Liver (tissue), 9 donors: ENCODE measurements around the gene UBA52. TPM values are rescaled to one million over a fixed set of nuclear protein-coding genes. Genes with fewer than 3 reads are reported as not detected.

Source experiments
- DNase-seq: peaks from one replicate; pipeline ENCODE4 v3.0.0-alpha.2; 2017; ENCODE audit warnings: low spot score
- H3K27ac ChIP-seq, 2 donors: one replicate each; pipeline ENCODE4 v1.7.0; 2013; ENCODE audit warnings: inconsistent platforms in 2 of 2, low read length in 2 of 2, control low read depth in 1 of 2, low read depth in 1 of 2, mild to moderate bottlenecking in 1 of 2
- H3K27me3 ChIP-seq, 4 donors: one replicate each; pipeline versions ENCODE4 v1.6.1 to v1.7.0; 2013; ENCODE audit warnings: low read length in 3 of 4, inconsistent platforms in 1 of 4, mild to moderate bottlenecking in 1 of 4, moderate library complexity in 1 of 4; ENCODE audit not compliant: control insufficient read depth in 4 of 4, insufficient read depth in 4 of 4
- H3K36me3 ChIP-seq, 4 donors: one replicate each; pipeline versions ENCODE4 v1.6.1 to v1.7.0; 2013; ENCODE audit warnings: low read length in 3 of 4, mild to moderate bottlenecking in 3 of 4, low read depth in 1 of 4, moderate library complexity in 1 of 4; ENCODE audit not compliant: control insufficient read depth in 4 of 4, insufficient read depth in 3 of 4
- H3K4me1 ChIP-seq, 4 donors: one replicate each; pipeline versions ENCODE4 v1.6.1 to v1.7.0; 2013; ENCODE audit warnings: low read length in 3 of 4, mild to moderate bottlenecking in 3 of 4, moderate library complexity in 1 of 4; ENCODE audit not compliant: control insufficient read depth in 4 of 4, insufficient read depth in 4 of 4
- H3K4me3 ChIP-seq, 3 donors: one replicate each; pipeline versions ENCODE4 v1.6.1 to v1.7.0; 2013; ENCODE audit warnings: low read length in 3 of 3, control low read depth in 1 of 3, low read depth in 1 of 3, mild to moderate bottlenecking in 1 of 3
- H3K9ac ChIP-seq, 2 donors: one replicate each; pipeline ENCODE4 v1.7.0; 2013; ENCODE audit warnings: low read length in 2 of 2, mild to moderate bottlenecking in 2 of 2, moderate library complexity in 2 of 2, control low read depth in 1 of 2, low read depth in 1 of 2
- H3K9me3 ChIP-seq, 4 donors: one replicate each; pipeline versions ENCODE4 v1.6.1 to v1.7.0; 2013; ENCODE audit warnings: low read length in 3 of 4; ENCODE audit not compliant: control insufficient read depth in 4 of 4
- FOXA1 ChIP-seq: IDR thresholded peaks from 2 replicates; pipeline ENCODE4 v1.6.1; 2016; ENCODE audit warnings: antibody characterized with exemption
- FOXA2 ChIP-seq: IDR thresholded peaks from 2 replicates; pipeline ENCODE4 v1.6.1; 2016; ENCODE audit warnings: antibody characterized with exemption
- GABPA ChIP-seq, 2 donors: IDR thresholded peaks in 1 of 2; conservative IDR thresholded peaks in 1 of 2; 2 replicates each; pipeline ENCODE4 v1.6.1; 2016; ENCODE audit warnings: antibody characterized with exemption in 2 of 2, mild to moderate bottlenecking in 1 of 2, moderate library complexity in 1 of 2
- HNF4A ChIP-seq, 2 donors: conservative IDR thresholded peaks; 2 replicates each; pipeline ENCODE4 v1.6.1; 2016; ENCODE audit warnings: antibody characterized with exemption in 2 of 2, mild to moderate bottlenecking in 2 of 2
- HNF4G ChIP-seq: IDR thresholded peaks from 2 replicates; pipeline ENCODE4 v1.6.1; 2016; ENCODE audit warnings: antibody characterized with exemption
- JUND ChIP-seq, 2 donors: IDR thresholded peaks; 2 replicates each; pipeline ENCODE4 v1.6.1; 2016; ENCODE audit warnings: antibody characterized with exemption in 2 of 2
- NR2F2 ChIP-seq: IDR thresholded peaks from 2 replicates; pipeline ENCODE4 v1.6.1; 2016; ENCODE audit warnings: antibody characterized with exemption
- RAD21 ChIP-seq, 2 donors: IDR thresholded peaks; 2 replicates each; pipeline ENCODE4 v1.6.1; 2016; ENCODE audit warnings: antibody characterized with exemption in 2 of 2, mild to moderate bottlenecking in 2 of 2
- RXRA ChIP-seq, 2 donors: IDR thresholded peaks; 2 replicates each; pipeline ENCODE4 v1.6.1; 2017 to 2018; ENCODE audit warnings: antibody characterized with exemption in 2 of 2, mild to moderate bottlenecking in 1 of 2
- SP1 ChIP-seq: IDR thresholded peaks from 2 replicates; pipeline ENCODE4 v1.6.1; 2018; ENCODE audit warnings: antibody characterized with exemption, mild to moderate bottlenecking
- TAF1 ChIP-seq: conservative IDR thresholded peaks from 2 replicates; pipeline ENCODE4 v1.6.1; 2016; ENCODE audit warnings: antibody characterized with exemption, mild to moderate bottlenecking
- WGBS: extraction: QIAGEN DNeasy Blood & Tissue Kit; methylation state at CpG from one replicate; pipeline ENCODE4 v1.1.7; 2013; 5-methylcytosine and 5-hydroxymethylcytosine counted together
- polyA plus RNA-seq, 2 donors: library from polyadenylated mRNA; stranded (reverse) in 1 of 2; unstranded in 1 of 2; fragments of 200-250 nt in 1 of 2; fragments of >200 nt in 1 of 2; fragmentation: Nextera tagmentation in 1 of 2; extraction: Ambion mirVana in 1 of 2; gene quantifications; one replicate each; pipeline versions ENCODE4 v1.2.1 to v1.2.3, GENCODE V29; 2013 to 2015
- total RNA-seq, 2 donors: library from RNA; depleted of rRNA; stranded (reverse); fragments of >200 nt; gene quantifications; one replicate each; pipeline ENCODE4 v1.2.3, GENCODE V29; 2014
- TF ChIP-seq, protein P1 (sequence below): IDR thresholded peaks from 2 replicates; pipeline ENCODE4 v1.6.1; 2016; ENCODE audit warnings: antibody characterized with exemption
- TF ChIP-seq, protein P2 (sequence below): fragments of 150-350 bp; IDR thresholded peaks from 2 replicates; pipeline ENCODE4 v1.5.1; 2017; ENCODE audit warnings: improper control_type of control experiment, low read depth, low read length; ENCODE audit not compliant: missing input control
- TF ChIP-seq, protein P3 (sequence below): IDR thresholded peaks from 2 replicates; pipeline ENCODE4 v1.6.1; 2016; ENCODE audit warnings: antibody characterized with exemption, mild to moderate bottlenecking
- TF ChIP-seq, protein P4 (sequence below): IDR thresholded peaks from 2 replicates; pipeline ENCODE4 v1.6.1; 2016; ENCODE audit warnings: antibody characterized with exemption
- TF ChIP-seq, protein P5 (sequence below): IDR thresholded peaks from 2 replicates; pipeline ENCODE4 v1.6.1; 2016; ENCODE audit warnings: antibody characterized with exemption
- donor health status: healthy.
- donor health status: healthy.
- donor health status: healthy.
- donor health status: healthy.
- donor health status: healthy.

The UBA52 gene
- total and polyA plus RNA-seq, 4 donors = 324 to 647 (median 484) TPM

DNA sequence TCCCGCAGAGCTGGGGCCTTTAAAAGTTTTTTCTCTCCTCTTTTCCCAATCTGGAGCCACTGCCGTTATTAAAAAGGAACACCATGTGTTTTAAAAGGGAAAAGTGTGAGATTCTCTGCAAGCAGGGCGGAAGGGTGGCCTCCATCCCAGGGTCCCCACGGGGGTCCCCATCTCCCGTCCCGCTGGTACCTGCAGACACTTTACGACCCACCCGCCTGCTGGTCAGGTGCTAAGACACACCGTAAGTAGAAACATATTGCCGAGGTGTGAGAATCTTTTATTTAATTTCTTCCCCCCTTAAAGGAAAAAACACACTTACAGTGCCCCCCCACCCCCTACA lies 33.1 kb downstream of the UBA52 start:
- no peaks in the 10 kb centered on the region for H3K36me3 ChIP-seq
- peaks cover 7 to 10% (median 8%) of the 10 kb centered on the region in 4 donors for H3K27me3 ChIP-seq
- WGBS = 10% methylated on average over 10 of the region's 10 CpGs
- TF ChIP-seq NR2F2 (no peak), HNF4A (conservative IDR thresholded peaks at IDR 0.05) (no peak), SP1 (no peak), GABPA (IDR thresholded peaks at IDR 0.05 in 1 of 2, conservative IDR thresholded peaks at IDR 0.05 in 1 of 2) (no peak), FOXA2 (no peak), TAF1 (no peak), JUND (IDR thresholded peaks at IDR 0.05) (no peak), HNF4G (no peak), RAD21 (IDR thresholded peaks at IDR 0.05) (no peak), RXRA (IDR thresholded peaks at IDR 0.05) (no peak), FOXA1 (no peak)
- TF ChIP-seq, protein P1, sequence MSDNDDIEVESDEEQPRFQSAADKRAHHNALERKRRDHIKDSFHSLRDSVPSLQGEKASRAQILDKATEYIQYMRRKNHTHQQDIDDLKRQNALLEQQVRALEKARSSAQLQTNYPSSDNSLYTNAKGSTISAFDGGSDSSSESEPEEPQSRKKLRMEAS = no peak
- TF ChIP-seq, protein P2, sequence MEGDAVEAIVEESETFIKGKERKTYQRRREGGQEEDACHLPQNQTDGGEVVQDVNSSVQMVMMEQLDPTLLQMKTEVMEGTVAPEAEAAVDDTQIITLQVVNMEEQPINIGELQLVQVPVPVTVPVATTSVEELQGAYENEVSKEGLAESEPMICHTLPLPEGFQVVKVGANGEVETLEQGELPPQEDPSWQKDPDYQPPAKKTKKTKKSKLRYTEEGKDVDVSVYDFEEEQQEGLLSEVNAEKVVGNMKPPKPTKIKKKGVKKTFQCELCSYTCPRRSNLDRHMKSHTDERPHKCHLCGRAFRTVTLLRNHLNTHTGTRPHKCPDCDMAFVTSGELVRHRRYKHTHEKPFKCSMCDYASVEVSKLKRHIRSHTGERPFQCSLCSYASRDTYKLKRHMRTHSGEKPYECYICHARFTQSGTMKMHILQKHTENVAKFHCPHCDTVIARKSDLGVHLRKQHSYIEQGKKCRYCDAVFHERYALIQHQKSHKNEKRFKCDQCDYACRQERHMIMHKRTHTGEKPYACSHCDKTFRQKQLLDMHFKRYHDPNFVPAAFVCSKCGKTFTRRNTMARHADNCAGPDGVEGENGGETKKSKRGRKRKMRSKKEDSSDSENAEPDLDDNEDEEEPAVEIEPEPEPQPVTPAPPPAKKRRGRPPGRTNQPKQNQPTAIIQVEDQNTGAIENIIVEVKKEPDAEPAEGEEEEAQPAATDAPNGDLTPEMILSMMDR = no peak
- TF ChIP-seq, protein P3, sequence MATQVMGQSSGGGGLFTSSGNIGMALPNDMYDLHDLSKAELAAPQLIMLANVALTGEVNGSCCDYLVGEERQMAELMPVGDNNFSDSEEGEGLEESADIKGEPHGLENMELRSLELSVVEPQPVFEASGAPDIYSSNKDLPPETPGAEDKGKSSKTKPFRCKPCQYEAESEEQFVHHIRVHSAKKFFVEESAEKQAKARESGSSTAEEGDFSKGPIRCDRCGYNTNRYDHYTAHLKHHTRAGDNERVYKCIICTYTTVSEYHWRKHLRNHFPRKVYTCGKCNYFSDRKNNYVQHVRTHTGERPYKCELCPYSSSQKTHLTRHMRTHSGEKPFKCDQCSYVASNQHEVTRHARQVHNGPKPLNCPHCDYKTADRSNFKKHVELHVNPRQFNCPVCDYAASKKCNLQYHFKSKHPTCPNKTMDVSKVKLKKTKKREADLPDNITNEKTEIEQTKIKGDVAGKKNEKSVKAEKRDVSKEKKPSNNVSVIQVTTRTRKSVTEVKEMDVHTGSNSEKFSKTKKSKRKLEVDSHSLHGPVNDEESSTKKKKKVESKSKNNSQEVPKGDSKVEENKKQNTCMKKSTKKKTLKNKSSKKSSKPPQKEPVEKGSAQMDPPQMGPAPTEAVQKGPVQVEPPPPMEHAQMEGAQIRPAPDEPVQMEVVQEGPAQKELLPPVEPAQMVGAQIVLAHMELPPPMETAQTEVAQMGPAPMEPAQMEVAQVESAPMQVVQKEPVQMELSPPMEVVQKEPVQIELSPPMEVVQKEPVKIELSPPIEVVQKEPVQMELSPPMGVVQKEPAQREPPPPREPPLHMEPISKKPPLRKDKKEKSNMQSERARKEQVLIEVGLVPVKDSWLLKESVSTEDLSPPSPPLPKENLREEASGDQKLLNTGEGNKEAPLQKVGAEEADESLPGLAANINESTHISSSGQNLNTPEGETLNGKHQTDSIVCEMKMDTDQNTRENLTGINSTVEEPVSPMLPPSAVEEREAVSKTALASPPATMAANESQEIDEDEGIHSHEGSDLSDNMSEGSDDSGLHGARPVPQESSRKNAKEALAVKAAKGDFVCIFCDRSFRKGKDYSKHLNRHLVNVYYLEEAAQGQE = no peak
- TF ChIP-seq, protein P4, sequence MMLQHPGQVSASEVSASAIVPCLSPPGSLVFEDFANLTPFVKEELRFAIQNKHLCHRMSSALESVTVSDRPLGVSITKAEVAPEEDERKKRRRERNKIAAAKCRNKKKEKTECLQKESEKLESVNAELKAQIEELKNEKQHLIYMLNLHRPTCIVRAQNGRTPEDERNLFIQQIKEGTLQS = no peak
- TF ChIP-seq, protein P5, sequence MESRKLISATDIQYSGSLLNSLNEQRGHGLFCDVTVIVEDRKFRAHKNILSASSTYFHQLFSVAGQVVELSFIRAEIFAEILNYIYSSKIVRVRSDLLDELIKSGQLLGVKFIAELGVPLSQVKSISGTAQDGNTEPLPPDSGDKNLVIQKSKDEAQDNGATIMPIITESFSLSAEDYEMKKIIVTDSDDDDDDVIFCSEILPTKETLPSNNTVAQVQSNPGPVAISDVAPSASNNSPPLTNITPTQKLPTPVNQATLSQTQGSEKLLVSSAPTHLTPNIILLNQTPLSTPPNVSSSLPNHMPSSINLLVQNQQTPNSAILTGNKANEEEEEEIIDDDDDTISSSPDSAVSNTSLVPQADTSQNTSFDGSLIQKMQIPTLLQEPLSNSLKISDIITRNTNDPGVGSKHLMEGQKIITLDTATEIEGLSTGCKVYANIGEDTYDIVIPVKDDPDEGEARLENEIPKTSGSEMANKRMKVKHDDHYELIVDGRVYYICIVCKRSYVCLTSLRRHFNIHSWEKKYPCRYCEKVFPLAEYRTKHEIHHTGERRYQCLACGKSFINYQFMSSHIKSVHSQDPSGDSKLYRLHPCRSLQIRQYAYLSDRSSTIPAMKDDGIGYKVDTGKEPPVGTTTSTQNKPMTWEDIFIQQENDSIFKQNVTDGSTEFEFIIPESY = no peak
- H3K9me3 ChIP-seq = no peaks in the 10 kb centered on the region
- DNase-seq = no peak
- no peak overlapping the region for H3K4me3 ChIP-seq
- H3K9ac ChIP-seq = no peak overlapping the region
- no peak overlapping the region for H3K27ac ChIP-seq
- H3K4me1 ChIP-seq = peaks cover 0 to 5% (median under 1%) of the 10 kb centered on the region in 4 donors

DNA sequence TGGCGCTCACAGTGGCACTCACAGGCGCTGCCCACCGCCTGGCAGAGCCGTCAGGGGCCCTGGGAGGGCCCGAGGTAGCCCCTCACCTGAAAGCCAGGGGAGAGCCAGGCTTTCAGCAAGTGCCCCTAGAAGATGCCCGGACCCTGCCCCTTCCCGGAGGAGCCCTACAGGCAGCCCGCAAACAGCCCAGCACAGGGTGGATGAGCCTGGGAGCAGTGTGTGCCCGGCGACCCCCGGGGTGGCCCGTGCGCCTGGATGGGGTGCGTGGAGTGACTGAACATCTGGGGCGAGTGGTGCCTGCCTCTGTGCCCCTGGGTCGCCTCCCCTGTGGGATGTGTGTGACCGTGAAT lies 33.5 kb downstream of the UBA52 start:
- Histone ChIP-seq H3K27ac (no peak overlapping the region), H3K4me1 (peaks cover 0 to 5% (median under 1%) of the 10 kb centered on the region in 4 donors), H3K4me3 (no peak overlapping the region), H3K9ac (no peak overlapping the region), H3K9me3 (no peaks in the 10 kb centered on the region), H3K27me3 (peaks cover 8 to 11% (median 9%) of the 10 kb centered on the region in 4 donors), H3K36me3 (no peaks in the 10 kb centered on the region)
- TF ChIP-seq HNF4A (conservative IDR thresholded peaks at IDR 0.05) = no peak
- TF ChIP-seq, protein P1 = no peak
- no peak for TF ChIP-seq HNF4G
- no peak for TF ChIP-seq GABPA (IDR thresholded peaks at IDR 0.05 in 1 of 2, conservative IDR thresholded peaks at IDR 0.05 in 1 of 2)
- TF ChIP-seq, protein P5 = no peak
- no peak for TF ChIP-seq TAF1
- TF ChIP-seq, protein P2 = no peak
- no peak for TF ChIP-seq JUND (IDR thresholded peaks at IDR 0.05)
- TF ChIP-seq NR2F2 = no peak
- no peak for TF ChIP-seq FOXA2
- TF ChIP-seq RAD21 (IDR thresholded peaks at IDR 0.05) = no peak
- WGBS = 9% methylated on average over 17 of the region's 17 CpGs
- DNase-seq = no peak
